Mucosa of rectum (tissue), 2 donors: ENCODE measurements around the gene EXTL1.

Experiments
- H3K27ac ChIP-seq, 2 donors: one replicate each; pipeline ENCODE4 v1.7.0; 2013; ENCODE audit warnings: inconsistent platforms in 2 of 2, low read depth in 2 of 2, low read length in 2 of 2
- H3K27me3 ChIP-seq, 2 donors: one replicate each; pipeline ENCODE4 v1.7.0; 2013; ENCODE audit warnings: low read length in 2 of 2; ENCODE audit not compliant: control insufficient read depth in 2 of 2, insufficient read depth in 2 of 2
- H3K36me3 ChIP-seq, 2 donors: one replicate each; pipeline ENCODE4 v1.7.0; 2013; ENCODE audit warnings: low read length in 2 of 2; ENCODE audit not compliant: control insufficient read depth in 2 of 2, insufficient read depth in 2 of 2
- H3K4me1 ChIP-seq, 2 donors: one replicate each; pipeline ENCODE4 v1.7.0; 2013; ENCODE audit warnings: low read length in 2 of 2, mild to moderate bottlenecking in 1 of 2; ENCODE audit not compliant: control insufficient read depth in 2 of 2, insufficient read depth in 2 of 2
- H3K4me3 ChIP-seq, 2 donors: one replicate each; pipeline ENCODE4 v1.7.0; 2013; ENCODE audit warnings: low read length in 2 of 2
- H3K9ac ChIP-seq, 2 donors: one replicate each; pipeline ENCODE4 v1.7.0; 2013; ENCODE audit warnings: low read length in 2 of 2, low read depth in 1 of 2, mild to moderate bottlenecking in 1 of 2
- H3K9me3 ChIP-seq, 2 donors: one replicate each; pipeline ENCODE4 v1.7.0; 2013; ENCODE audit warnings: low read length in 2 of 2; ENCODE audit not compliant: control insufficient read depth in 2 of 2
- donor health status: healthy.
- donor health status: Normal muscosa, but diverticular disease.

Gene EXTL1

GRCh38 chr1:26014179-26014578, 7.4 kb upstream of the EXTL1 start:
- Histone ChIP-seq H3K4me3 (no peak overlapping the region), H3K36me3 (no peaks in the 10 kb centered on the region), H3K27ac (no peak overlapping the region), H3K27me3 (no peaks in the 10 kb centered on the region), H3K9ac (no peak overlapping the region), H3K9me3 (no peaks in the 10 kb centered on the region), H3K4me1 (no peaks in the 10 kb centered on the region)

GRCh38 chr1:26015358-26015757, 6.2 kb upstream of the EXTL1 start:
- Histone ChIP-seq H3K4me3 (no peak overlapping the region), H3K4me1 (no peaks in the 10 kb centered on the region), H3K9me3 (no peaks in the 10 kb centered on the region), H3K27me3 (no peaks in the 10 kb centered on the region), H3K27ac (no peak overlapping the region), H3K36me3 (no peaks in the 10 kb centered on the region), H3K9ac (no peak overlapping the region)

GRCh38 chr1:26016258-26016952, 5.2 kb upstream of the EXTL1 start:
- H3K36me3 ChIP-seq: no peaks in the 10 kb centered on the region
- H3K9ac ChIP-seq: no peak overlapping the region
- H3K27ac ChIP-seq: no peak overlapping the region
- no peaks in the 10 kb centered on the region for H3K9me3 ChIP-seq
- no peaks in the 10 kb centered on the region for H3K27me3 ChIP-seq
- no peak overlapping the region for H3K4me3 ChIP-seq
- H3K4me1 ChIP-seq: no peaks in the 10 kb centered on the region

GRCh38 chr1:26016953-26017545, 4.5 kb upstream of the EXTL1 start:
- H3K27me3 ChIP-seq: no peaks in the 10 kb centered on the region
- no peaks in the 10 kb centered on the region for H3K9me3 ChIP-seq
- H3K36me3 ChIP-seq: no peaks in the 10 kb centered on the region
- no peak overlapping the region for H3K4me3 ChIP-seq
- no peak overlapping the region for H3K27ac ChIP-seq
- no peak overlapping the region for H3K9ac ChIP-seq
- H3K4me1 ChIP-seq: no peaks in the 10 kb centered on the region

- H3K27me3 ChIP-seq: no peaks in the 10 kb centered on the region
- H3K9me3 ChIP-seq: no peaks in the 10 kb centered on the region
- no peaks in the 10 kb centered on the region for H3K36me3 ChIP-seq
- H3K4me3 ChIP-seq: no peak overlapping the region
- no peaks in the 10 kb centered on the region for H3K4me1 ChIP-seq
- no peak overlapping the region for H3K9ac ChIP-seq
- no peak overlapping the region for H3K27ac ChIP-seq
These were observed 4.0 kb upstream of the EXTL1 start for GRCh38 chr1:26017606-26018005.

- Histone ChIP-seq H3K9ac (no peak overlapping the region), H3K27ac (no peak overlapping the region), H3K27me3 (no peaks in the 10 kb centered on the region), H3K36me3 (no peaks in the 10 kb centered on the region), H3K4me3 (no peak overlapping the region), H3K9me3 (no peaks in the 10 kb centered on the region), H3K4me1 (no peaks in the 10 kb centered on the region)
These were observed 1.8 kb upstream of the EXTL1 start for GRCh38 chr1:26019641-26020315.

GRCh38 chr1:26020330-26020768, 1.2 kb upstream of the EXTL1 start:
- Histone ChIP-seq H3K4me1 (no peaks in the 10 kb centered on the region), H3K27ac (no peak overlapping the region), H3K9ac (no peak overlapping the region), H3K4me3 (no peak overlapping the region), H3K9me3 (no peaks in the 10 kb centered on the region), H3K36me3 (no peaks in the 10 kb centered on the region), H3K27me3 (no peaks in the 10 kb centered on the region)

- no peak overlapping the region for H3K27ac ChIP-seq
- no peak overlapping the region for H3K9ac ChIP-seq
- no peaks in the 10 kb centered on the region for H3K4me1 ChIP-seq
These were observed 481 bp upstream of the EXTL1 start for GRCh38 chr1:26020941-26021646.

GRCh38 chr1:26022404-26022779, 817 bp downstream of the EXTL1 start:
- Histone ChIP-seq H3K27ac (no peak overlapping the region), H3K4me1 (no peaks in the 10 kb centered on the region), H3K9ac (no peak overlapping the region)

More at GRCh38 chr1:26020941-26021646, 481 bp upstream of the EXTL1 start:
- H3K36me3 ChIP-seq: no peaks in the 10 kb centered on the region
- H3K4me3 ChIP-seq: peak overlapping the region in 1 of 2 donors; percentile 13
- H3K27me3 ChIP-seq: no peaks in the 10 kb centered on the region
- no peaks in the 10 kb centered on the region for H3K9me3 ChIP-seq

GRCh38 chr1:26023009-26023408, 1.4 kb downstream of the EXTL1 start:
- Histone ChIP-seq H3K9me3 (no peaks in the 10 kb centered on the region), H3K27ac (no peak overlapping the region), H3K4me1 (no peaks in the 10 kb centered on the region), H3K27me3 (no peaks in the 10 kb centered on the region), H3K4me3 (no peak overlapping the region), H3K36me3 (no peaks in the 10 kb centered on the region), H3K9ac (no peak overlapping the region)

More at GRCh38 chr1:26022404-26022779, 817 bp downstream of the EXTL1 start:
- Histone ChIP-seq H3K36me3 (no peaks in the 10 kb centered on the region), H3K4me3 (no peak overlapping the region), H3K9me3 (no peaks in the 10 kb centered on the region), H3K27me3 (no peaks in the 10 kb centered on the region)
